HG02884 (cell line): ENCODE data around the gene ALDH3B1.

Source experiments
- ATAC-seq: cut with Tn5 transposase; IDR thresholded peaks from one replicate; pipeline ENCODE4 v1.9.1; 2021; ENCODE audit warnings: mild to moderate bottlenecking, moderate library complexity; ENCODE audit not compliant: unreplicated experiment

The ALDH3B1 gene

DNA sequence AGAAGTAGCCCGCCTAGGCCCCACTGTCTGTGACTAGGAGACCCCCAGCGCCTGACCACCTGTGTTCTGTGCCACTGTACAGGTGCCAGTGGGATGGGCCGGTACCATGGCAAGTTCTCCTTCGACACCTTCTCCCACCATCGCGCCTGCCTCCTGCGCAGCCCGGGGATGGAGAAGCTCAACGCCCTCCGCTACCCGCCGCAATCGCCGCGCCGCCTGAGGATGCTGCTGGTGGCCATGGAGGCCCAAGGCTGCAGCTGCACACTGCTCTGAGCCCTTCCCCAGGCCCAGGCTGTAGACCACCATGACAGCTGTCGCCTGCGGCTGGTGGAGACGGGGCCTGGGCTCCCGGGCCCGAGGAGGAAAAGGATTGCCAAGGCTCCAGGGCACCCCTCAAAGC lies 17.5 kb downstream of the ALDH3B1 start:
- ATAC-seq, result no peak

DNA sequence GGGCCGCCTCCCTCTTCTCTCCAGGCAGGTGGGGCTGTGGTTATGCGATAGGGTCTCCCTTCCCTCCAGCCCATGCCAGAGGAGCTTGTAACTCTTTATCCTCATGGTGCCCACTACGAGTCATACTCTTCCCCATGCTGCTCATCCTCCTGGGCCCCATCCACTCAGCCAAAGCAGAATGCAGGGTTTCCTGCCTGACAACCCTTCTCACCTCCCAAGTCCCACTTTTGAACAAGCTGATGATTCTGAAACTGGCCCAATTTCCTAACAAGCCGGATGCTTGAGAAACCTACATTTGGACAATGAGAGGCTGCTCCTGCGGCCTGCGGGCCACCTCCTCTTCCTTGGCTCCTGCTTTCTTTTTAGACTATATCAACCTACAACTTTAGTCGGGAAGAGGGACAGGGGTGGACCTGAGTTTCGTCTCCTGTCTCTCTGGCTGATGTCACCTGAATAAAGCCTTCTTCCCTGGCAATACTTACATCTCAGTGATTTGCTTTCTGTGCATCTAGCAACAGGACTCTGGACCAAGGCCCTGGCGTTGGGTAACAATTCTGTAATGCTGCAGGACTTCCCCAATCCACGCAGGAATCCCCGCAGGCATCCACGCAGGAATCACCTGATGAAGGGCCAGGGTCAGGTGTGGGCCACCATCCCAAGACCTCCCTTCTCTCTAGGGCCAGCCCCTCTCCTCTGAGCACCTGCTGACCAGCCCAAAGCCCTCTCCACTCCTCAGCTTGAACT lies 18.8 kb downstream of the ALDH3B1 start:
- ATAC-seq, result no peak

DNA sequence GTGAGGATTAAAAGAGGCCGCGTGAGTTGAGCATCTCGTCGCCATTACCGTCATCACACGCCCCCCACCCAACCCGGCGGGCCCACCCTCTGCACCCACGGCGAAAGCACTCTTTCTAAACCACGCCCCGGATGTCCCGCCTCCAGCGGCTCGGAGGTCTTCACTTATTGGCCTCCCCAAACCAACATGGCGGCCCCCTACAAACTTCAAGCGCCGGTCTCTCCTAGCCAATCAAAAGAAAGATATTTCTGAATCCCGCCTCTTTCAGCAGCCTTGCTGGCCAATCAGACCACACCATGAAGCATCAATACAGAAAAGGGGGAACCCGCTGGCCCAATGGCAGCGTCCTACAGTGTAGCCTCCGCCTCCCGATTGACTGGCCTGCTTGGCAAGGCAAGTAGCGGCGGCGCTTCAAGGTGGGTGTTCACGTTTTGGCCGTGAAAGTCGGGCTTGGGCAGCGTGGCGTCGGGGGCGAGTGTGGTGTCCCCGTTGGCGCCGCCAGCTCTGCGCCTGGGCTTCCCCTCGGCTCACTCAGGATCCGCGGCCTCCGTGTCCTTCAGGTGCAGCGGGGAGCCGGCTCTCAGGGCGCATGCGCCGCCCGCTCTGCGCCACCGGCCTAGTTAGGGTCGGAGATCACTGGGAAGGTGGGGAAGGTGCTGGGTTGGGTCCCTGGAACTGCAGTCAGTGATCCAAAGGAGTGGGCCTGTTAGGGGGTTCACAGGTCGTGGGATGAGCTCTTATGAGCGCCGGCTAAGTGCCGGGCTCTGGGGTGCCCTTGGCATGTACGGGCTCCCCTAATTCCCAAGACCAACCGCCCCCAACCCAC lies 20.4 kb downstream of the ALDH3B1 start, which contains the start of gene NDUFS8:
NDUFS8 (plus strand) TSS at position 364 of the 826 bp plus-strand sequence. CDS start 1,471 bp downstream, outside the sequence.
- peak; percentile 96 for ATAC-seq

DNA sequence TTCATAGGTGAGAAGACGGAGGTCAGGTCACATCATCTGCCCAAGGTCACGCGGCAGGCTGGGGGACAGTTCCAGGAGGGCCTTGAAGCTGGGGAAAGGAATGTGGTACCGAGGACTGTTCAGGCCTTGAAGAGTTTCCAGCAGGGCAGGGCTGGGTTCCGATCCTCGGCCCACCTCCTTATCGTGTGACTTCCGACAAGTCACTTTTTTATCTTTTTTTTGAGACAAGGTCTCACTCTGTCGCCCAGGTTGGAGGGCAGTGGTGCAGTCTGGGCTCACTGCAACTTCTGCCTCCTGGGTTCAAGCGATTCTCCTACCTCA lies 21.0 kb downstream of the ALDH3B1 start:
- no peak for ATAC-seq

DNA sequence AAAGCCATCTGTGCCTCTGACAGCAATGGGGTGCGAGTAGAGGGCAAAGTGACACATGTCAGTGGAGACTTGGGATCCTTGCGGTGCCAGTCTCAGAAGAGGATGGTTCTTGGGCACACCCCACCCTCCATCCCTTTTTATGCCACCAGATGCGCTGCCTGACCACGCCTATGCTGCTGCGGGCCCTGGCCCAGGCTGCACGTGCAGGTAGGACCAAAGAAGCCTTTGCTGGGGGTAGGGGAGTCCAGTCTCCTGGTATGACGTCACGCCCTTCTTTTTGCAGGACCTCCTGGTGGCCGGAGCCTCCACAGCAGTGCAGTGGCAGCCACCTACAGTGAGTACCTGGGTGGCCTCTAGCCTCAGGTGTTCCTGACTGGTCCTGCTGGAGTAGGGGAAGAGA lies 21.9 kb downstream of the ALDH3B1 start:
- ATAC-seq, result no peak

DNA sequence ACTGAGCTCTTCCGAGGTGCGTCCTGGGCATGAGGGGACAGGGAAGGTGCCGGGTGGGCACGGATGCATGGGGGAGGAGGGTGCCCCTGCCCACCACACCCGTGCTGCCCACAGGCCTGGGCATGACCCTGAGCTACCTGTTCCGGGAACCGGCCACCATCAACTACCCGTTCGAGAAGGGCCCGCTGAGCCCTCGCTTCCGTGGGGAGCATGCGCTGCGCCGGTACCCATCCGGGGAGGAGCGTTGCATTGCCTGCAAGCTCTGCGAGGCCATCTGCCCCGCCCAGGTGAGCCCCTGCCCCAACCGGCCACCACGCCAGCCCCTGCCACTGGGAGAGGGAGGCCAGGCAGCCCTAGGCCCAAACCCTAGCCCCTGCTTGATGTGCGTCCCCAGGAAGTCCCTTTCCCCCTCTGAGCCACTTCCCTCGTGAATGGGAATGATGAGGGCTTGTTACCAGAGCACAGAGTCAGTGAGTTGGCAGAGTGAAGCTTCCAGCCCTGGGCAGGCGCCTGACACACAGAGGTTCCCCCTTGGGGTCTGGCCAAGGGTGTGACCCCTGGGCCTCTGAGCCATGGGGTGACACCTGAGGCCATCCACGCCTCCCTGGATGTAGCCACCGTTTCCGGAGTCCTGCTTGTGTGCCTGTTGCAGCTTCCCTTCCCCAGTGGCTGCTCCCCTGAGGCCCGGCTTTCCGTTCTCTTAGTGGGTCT lies 23.0 kb downstream of the ALDH3B1 start:
- ATAC-seq, result no peak

DNA sequence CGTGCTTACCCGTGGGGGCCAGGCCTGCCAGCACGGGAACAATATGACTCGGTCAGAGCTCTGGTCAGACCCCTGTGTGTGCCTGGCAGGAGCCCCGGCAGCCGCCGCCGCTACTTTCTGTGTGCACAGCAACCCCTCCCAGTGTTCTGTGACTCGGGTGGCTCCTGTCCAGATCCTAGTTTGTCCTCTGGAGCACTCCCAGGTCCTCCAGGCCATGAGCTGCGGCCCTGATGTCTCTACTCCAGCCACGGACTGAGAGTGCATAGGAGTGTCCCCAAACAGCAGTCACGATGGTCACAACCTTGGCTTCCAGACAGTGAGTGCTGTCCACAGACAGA lies 23.6 kb downstream of the ALDH3B1 start:
- ATAC-seq, result no peak

DNA sequence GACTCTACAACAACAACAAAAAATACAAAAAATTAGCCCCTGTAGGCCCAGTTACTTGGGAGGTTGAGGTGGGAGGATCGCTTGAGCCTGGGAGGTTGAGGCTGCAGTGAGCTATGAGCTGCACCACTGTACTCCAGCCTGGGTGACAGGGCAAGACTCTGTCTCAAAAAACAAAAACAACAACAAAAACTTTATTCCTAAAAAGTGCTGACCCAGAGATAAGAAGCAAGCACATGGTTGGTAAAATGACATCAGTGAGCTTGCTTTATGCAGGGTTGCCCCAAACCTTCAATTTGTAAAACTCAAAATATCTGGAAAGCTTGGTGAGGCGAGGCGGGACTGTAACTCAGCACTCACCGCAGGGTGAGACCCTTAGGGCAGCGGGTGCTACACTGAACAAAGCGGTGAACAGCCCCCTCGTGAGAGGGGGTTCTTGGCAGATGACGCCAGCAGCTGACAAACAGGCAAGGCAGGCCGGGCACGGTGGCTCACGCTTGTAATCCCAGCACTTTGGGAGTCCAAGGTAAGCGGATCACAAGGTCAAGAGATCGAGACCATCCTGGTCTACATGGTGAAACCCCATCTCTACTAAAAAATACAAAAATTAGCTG lies 25.2 kb downstream of the ALDH3B1 start:
- ATAC-seq, result no peak

DNA sequence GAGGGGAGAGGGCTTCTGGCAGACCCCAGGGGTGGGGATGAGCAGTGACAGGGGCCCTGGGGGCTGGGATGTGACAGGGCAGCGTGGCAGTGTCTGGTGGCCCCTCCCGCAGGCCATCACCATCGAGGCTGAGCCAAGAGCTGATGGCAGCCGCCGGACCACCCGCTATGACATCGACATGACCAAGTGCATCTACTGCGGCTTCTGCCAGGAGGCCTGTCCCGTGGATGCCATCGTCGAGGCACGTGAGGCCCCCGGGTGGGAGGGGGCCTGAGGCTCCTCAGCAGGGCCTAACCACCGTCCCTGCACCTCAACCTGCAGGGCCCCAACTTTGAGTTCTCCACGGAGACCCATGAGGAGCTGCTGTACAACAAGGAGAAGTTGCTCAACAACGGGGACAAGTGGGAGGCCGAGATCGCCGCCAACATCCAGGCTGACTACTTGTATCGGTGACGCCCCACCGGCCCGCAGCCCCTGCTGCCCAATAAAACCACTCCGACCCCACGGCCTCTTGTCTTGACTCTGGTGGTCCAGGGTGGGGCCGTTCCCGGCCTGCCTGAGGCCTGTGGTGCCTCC lies 26.1 kb downstream of the ALDH3B1 start:
- no peak for ATAC-seq

DNA sequence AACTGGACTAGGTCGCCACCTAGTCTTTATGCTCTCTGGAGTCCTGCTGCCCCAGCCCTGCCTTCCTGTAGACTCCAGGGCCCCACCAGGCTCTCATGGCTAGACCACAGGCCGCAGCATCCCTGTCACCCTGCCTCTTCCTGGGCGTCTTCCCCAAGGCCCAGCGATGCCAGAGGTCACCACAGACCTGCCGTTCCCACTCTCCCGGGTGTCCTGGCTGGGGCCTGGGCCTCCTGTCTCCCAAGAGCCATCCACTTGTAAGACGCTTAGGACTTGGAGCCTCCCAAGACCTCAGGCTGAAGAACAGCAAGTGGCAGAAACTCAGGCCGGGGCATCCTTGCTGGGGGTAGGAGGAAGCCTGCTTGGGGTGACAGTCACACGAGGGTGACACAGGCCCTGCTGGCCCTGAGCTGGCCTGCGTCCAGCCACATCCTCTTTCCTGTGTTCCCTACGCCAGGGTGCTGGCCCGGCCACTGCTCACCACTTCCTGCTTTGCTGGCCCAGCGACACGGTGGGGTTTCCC lies 26.7 kb downstream of the ALDH3B1 start:
- ATAC-seq, result no peak

DNA sequence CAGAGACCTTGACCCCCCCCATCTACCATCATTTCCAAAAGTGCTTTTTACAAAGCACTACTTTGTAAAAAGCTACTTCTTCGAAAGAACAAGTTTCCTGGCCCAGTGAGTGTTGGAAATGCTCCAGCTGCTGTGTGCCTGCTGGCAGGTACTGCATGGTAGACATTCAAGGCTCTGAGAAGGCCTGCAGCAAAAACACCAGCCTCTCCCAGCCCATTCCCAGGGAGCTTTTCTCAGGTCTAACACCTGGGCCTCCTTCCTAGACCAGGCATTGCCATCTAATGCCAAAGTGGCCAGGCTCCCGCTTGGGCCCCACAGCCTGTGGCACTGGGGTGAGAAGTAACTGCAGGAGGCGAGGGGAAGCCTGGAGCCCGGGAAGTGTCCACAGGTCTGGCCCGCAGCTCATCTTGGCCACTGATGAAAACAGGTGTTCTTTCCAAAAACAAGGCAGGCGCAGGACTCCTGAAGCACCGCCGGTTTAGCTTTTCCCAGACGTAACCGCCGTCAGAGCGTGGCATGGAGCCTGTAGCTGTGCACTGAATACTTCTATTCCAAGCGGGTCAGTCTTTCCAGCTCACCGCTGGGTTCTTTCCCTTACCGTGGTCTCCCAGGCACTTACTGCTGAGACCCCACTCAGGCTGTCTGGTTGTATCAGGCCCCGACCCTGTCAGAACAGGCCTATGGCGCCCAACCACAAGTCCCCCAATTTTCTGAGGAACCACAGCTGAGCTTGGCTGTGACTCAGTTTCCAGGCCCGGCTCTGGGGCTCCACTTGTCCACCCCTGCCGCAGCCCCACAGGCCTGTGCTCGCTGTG lies 27.5 kb downstream of the ALDH3B1 start:
- ATAC-seq, result no peak

DNA sequence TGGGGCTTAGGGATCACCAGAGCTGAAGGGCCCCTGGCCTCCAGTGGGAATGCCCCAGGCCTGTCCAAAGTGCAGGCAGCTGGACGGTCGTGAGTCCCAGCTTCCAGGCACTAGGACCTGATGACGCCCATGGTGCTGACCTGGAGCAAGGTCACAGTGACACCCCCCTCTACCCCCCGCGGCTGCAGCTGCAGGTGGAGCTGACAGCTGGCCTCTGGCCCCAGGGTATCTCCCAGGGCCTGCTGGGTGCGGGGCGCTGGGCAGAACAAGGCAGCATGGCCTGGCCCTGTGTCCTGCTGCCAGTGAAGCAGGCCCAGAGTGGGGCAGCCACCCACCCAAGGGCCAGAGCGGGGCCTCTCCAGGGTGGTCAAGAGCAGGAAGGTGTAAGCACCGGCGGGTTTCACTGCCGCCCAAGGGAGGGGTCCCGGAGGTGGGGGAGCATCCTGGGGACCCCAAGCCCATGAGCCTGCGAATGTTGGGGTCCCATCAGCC lies 28.1 kb downstream of the ALDH3B1 start:
- ATAC-seq, result no peak

DNA sequence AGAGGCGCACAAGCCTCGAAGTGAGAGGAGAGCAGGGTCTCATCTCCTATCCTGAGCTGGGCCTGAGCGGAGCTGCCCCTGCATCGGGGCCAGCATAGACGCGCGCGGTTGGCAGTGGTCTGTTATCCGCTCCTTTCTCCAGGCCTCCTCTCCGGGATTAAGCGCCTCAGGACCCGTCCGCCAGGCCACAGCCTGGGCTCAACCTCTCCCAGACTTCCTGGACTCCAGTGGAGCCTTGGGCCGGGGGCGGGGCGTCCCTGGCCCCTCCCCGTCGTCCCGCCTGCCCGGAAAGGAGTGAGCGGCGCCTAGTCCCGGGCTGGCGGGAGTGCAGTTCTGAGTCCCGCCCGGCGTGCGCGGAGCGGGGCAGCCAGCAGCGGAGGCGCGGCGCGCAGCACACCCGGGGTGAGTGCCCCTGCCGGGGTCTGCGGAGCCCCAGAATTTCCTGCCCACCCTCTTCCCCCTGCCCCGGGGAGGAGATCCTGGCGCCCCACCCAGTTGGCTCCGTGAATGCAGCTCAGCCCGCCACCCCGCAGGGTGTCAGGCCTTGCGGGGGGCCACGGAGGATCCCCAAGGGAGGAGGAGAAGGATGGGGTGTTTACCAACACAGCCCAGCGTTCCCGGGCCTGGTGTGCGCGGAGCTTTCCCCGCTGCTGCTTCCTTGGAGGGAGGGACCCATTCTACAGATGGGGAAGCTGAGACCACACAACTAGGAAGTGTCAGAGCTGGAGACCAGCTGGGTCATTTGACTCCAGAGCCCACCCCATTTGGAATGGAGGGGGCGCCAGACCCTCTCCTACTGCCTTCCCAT lies 28.8 kb downstream of the ALDH3B1 start, which contains the start of gene TCIRG1:
TCIRG1 (plus strand) TSS at position 308 of the 808 bp plus-strand sequence. CDS start 2,247 bp downstream, outside the sequence.
- peak; percentile 50 for ATAC-seq

DNA sequence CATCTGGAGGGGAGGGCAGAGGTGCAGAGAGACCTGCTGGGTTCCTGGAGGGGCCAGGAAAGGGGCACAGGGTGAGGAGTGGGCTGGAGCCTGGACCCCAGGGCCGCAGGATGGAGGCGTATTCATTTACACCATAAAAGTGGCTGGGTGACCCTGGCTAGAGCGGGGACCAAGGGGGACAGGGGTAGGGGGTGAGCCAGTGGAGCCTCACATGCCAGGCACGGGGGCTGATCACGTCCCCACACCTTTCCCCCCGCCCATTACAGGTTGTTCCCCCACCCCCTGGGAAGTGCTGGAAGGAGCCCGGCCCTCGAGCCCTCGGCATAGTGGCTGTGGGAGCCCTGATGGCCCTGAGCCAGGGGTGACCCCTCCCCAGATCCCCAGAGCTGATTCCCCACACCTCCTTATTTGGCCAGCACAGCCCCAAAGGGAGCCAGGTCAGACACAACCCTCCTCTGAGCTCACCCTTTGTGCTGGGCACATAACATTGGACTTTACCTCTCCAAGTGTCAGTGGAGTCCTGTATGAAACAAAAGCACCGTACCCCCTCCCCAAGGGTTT lies 29.5 kb downstream of the ALDH3B1 start:
- ATAC-seq, result no peak

DNA sequence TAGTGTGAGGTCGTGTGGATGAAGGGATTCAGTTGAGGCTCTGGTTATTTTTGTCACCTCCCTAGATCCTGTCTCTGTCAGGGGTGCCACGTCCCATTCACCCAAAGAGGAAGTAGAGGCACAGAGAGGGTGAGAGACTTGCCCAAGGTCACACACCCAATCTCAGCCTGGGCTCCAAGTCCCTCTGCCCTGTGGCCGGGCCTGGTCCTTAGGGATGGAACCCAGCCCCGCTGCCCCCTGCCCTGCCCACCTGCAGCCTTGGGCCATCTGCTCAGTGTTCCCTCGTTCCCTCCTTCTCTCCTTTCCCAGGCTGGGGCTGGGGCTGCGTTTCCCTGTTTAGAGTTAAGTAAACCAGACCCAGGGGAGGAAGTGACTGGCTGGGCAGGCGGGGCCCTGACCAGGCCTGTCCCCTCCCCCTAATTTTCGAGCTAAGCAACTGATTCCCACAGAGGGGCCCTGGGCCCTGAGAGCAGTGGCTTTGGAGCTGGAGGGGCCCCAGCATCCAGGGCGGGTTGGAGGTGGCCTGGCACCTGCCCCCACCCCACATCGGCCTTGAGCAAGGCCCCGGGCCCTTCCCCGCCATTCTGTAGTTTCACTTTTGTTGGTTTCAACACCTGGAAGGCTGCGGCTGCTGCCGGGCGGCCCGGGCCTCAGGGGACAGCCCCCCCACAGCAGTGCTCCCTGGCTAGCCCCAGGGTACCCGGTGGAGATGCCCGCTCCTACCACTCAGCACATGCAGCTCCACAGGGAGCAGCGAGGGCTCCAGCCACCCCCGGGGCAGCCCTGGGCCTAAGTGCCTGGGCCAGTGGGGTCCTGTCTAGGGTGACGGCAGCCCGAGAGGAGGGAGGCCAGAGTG lies 30.2 kb downstream of the ALDH3B1 start:
- no peak for ATAC-seq

DNA sequence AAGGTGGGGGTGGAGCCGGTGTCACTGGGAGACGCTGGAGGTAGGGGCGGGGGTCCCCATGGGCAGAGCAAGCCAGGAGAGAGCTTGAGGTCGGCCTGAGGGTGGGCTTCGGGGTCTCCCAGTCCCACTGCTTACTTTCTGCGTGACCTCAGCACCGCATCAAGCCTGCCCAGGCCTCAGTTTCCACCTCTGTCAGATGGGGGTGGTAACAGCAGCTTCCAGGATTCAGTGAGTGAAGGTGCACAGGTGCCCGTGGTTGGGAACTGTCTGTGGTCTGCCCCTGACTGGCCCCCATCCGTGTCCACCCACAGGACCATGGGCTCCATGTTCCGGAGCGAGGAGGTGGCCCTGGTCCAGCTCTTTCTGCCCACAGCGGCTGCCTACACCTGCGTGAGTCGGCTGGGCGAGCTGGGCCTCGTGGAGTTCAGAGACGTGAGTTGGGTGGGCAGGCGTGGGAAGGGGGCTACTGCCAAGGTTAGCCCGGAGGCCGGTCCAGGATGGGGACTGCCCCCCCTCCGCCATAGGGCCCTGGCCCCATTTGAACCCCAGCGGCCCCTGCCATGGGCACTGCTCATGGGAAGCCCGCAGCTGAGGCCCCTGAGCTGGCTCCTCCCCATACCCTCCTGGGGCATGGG lies 30.9 kb downstream of the ALDH3B1 start:
- ATAC-seq, result no peak

DNA sequence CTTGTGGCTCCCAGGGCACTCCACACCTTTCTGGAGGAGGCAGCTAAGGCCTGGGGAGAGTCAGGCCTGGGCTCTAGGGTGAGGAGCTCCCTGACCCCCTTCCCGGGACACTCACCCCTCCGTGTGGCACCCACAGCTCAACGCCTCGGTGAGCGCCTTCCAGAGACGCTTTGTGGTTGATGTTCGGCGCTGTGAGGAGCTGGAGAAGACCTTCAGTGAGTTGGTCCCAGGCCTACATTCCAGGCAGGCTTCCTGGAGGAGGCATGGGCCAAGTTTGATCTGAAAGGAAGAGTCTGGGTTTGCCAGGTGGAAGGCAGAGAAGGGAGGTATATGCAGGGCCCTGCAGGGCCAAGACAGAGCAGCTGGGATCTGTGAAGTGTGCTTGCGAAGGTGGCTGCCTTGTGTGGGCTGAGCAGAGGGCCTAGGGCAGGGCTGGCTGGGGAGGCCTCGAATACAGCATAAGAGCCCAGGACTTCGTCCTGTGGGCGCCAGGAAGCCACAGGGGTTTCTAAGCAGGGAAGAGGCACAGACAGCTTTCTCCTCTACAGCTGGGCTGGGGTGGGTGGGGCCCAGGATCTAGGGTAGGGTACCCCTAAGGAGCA lies 31.6 kb downstream of the ALDH3B1 start:
- ATAC-seq, result no peak
